ENCODE data around the gene PRDM2.

The PRDM2 gene

GRCh38 chr1:13699936-13700520 lies at the start of gene PRDM2 (continued):
- no peak for TF ChIP-seq ZNF645 (tag by site-specific recombination; IDR thresholded peaks at IDR 0.05)
- no peak for TF ChIP-seq BCL6B (tag by site-specific recombination; IDR thresholded peaks at IDR 0.05)
- no peak for TF ChIP-seq ZNF488 (tag by site-specific recombination; IDR thresholded peaks at IDR 0.05)
- no peak for TF ChIP-seq ZNF701 (tag by site-specific recombination; IDR thresholded peaks at IDR 0.05)
- no peak for TF ChIP-seq ZNF610 (tag by site-specific recombination; IDR thresholded peaks at IDR 0.05; ENCODE audit: borderline replicate concordance)
- peak; percentile 57; the same call in 1 of the 2 replicates for TF ChIP-seq ZBTB7A (tag by site-specific recombination; IDR thresholded peaks at IDR 0.05; ENCODE audit: low read depth)

- no peaks in the 10 kb centered on the region; a peak in 1 of 3 replicates for H3K36me3 ChIP-seq (ENCODE audit: control insufficient read depth in 2 of 2, insufficient read depth in 1 of 2, low read length in 2 of 2)
- no peak overlapping the region for H3K27ac ChIP-seq (ENCODE audit: extremely low read depth, low read depth, low read length)
- H3K4me1 ChIP-seq (ENCODE audit: control insufficient read depth, insufficient read depth, low read length), result no peaks in the 10 kb centered on the region
- ChIA-PET POLR2A (no interaction called here), CTCF (interaction anchor here (0.7 kb wide), 2 partner anchors 15 to 385 kb away, joined by 3 read pairs; no protein-coding TSS in a partner anchor)
- TF ChIP-seq ZNF148 (tag by site-specific recombination; IDR thresholded peaks at IDR 0.05; ENCODE audit: borderline replicate concordance) (no peak), ZBTB7A (tag by site-specific recombination; IDR thresholded peaks at IDR 0.05; ENCODE audit: low read depth) (no peak), ZBTB6 (tag by site-specific recombination; IDR thresholded peaks at IDR 0.05) (no peak), ZNF513 (tag by site-specific recombination; IDR thresholded peaks at IDR 0.05) (no peak), SP7 (tag by site-specific recombination; IDR thresholded peaks at IDR 0.05) (no peak), ZNF776 (tag by site-specific recombination; IDR thresholded peaks at IDR 0.05; ENCODE audit: borderline replicate concordance) (no peak), BCL11B (tag by site-specific recombination; IDR thresholded peaks at IDR 0.05; ENCODE audit: low read depth) (no peak), ZNF549 (tag by site-specific recombination; IDR thresholded peaks at IDR 0.05) (no peak)
- H3K4me3 ChIP-seq (ENCODE audit: low read depth, low read length), result no peak overlapping the region
- H3K9me3 ChIP-seq (ENCODE audit: control insufficient read depth, insufficient read depth, low read depth, low read length), result no peaks in the 10 kb centered on the region
Observed at GRCh38 chr1:13651279-13651678, 48.7 kb upstream of the PRDM2 start.

- TF ChIP-seq ZNF670 (tag by site-specific recombination; IDR thresholded peaks at IDR 0.05; ENCODE audit: low read depth) (no peak), ZNF18 (tag by site-specific recombination; IDR thresholded peaks at IDR 0.05) (no peak), ZNF223 (tag by site-specific recombination; IDR thresholded peaks at IDR 0.05) (no peak), GLI4 (tag by site-specific recombination; IDR thresholded peaks at IDR 0.05) (no peak), ZNF521 (tag by site-specific recombination; IDR thresholded peaks at IDR 0.05) (no peak), EGR2 (tag by site-specific recombination; IDR thresholded peaks at IDR 0.05; ENCODE audit: low read depth) (no peak)
- no peaks in the 10 kb centered on the region; a peak in 1 of 3 replicates for H3K36me3 ChIP-seq (ENCODE audit: control insufficient read depth in 2 of 2, insufficient read depth in 1 of 2, low read length in 2 of 2)
- POLR2A ChIA-PET, result no interaction called here
- no peaks in the 10 kb centered on the region for H3K9me3 ChIP-seq (ENCODE audit: control insufficient read depth, insufficient read depth, low read depth, low read length)
- H3K4me3 ChIP-seq (ENCODE audit: low read depth, low read length), result no peak overlapping the region
- CTCF ChIA-PET, result no interaction called here
- H3K4me1 ChIP-seq (ENCODE audit: control insufficient read depth, insufficient read depth, low read length), result no peaks in the 10 kb centered on the region
- no peak overlapping the region for H3K27ac ChIP-seq (ENCODE audit: extremely low read depth, low read depth, low read length)
Observed at GRCh38 chr1:13652238-13652637, 47.8 kb upstream of the PRDM2 start.

Measured in HEK293 (cell line).